HG03139 (cell line): Measurements from ENCODE around the gene NAP1L4.
"Not testable (repeated sequence)": the region's sequence is repeated elsewhere in the genome, so short reads cannot be mapped to it uniquely, and the experiment has no call there.

Source experiments
- ATAC-seq: cut with Tn5 transposase; IDR thresholded peaks from one replicate; pipeline ENCODE4 v1.9.1; 2021; ENCODE audit not compliant: unreplicated experiment

NAP1L4 gene

DNA sequence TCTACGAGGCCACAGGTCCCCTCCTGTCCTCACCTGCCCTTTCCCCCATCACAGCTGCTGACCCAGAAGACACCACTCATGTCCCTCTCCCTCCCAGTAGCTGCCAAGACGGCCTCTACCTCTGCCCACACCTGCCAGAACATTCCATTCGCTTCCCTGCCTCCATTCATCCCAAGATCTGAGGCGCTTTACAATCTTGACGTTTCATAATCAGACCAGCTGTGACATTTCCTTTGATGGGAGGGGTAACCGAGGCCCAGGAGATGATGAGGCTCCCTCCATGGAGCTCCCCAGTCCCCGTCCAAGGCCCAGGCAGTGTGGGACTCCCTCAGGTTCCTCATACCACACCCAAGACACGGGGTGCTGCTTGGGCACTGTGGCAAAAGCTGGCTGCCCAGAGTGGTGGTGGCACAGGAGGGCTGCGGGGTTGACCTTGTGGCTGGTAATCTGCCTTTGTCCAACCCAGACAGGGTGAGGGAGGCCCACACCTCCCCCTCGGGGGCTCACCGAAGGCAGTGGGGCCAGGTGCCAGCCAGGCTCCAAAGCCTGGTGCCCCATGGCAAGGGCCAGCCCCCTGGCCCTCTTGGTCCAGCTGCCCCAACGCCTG, 80.2 kb downstream of the NAP1L4 start:
- no peak for ATAC-seq

DNA sequence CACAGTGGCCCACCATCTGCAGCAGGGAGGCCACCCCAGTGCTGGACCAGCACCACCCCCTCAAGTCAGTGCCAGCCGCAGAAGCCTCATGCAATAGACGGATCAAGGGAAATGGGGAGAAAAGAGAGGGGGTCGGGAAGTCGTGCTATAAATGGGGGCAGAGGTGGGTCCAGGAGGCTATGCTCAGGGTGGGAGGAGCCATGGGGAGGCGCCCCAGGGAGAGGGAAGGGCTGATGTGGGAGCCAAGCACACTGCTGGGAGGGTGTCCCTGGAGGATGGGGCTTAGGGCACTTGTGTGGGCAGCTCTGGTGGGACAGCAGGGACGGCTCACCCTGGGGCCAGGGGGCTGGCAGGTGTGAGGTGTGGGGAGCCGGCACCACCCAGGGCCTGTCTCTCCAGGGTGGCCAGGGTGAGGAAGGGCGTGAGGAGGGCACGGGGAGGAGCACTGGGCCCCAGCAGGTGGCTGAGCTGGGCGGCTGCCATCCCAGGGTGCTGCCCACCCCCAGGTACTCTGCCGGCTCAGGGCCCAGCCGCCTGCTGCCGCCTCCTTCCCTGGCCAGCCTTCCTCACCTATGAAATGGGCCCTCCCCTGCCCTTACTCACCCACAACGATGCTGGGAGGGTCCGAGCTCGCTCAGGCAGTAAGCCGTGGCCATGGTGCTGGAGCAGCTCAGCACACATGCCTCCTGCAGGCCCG, 80.9 kb downstream of the NAP1L4 start:
- no peak for ATAC-seq

DNA sequence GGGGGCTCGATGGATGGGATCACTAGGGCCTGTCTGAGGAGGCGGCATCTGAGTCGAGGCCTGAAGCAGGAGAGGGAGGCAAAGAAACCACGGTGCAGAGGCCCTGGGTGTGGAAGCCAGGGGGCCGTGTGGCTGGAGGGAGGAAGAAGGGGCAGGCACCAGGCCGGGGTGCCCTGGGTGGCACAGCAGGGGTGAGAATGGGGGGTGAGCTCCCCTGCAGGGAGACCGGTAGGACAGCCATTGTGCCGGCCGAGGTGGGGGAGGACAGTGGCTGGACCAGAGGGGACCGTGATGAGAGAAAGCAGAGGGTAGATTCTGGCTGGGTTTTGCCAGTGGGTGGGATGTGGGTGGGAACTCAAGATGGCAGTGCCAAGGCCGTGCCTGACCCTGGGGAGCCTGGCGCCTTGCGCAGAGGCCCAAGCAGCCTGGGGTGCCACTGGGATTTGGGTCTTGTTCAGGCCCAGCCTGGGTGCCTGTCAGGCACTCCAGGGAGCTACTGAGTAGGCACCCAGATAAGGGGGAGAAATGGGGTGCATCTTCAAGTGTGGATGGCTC, 81.7 kb downstream of the NAP1L4 start:
- ATAC-seq, result no peak

DNA sequence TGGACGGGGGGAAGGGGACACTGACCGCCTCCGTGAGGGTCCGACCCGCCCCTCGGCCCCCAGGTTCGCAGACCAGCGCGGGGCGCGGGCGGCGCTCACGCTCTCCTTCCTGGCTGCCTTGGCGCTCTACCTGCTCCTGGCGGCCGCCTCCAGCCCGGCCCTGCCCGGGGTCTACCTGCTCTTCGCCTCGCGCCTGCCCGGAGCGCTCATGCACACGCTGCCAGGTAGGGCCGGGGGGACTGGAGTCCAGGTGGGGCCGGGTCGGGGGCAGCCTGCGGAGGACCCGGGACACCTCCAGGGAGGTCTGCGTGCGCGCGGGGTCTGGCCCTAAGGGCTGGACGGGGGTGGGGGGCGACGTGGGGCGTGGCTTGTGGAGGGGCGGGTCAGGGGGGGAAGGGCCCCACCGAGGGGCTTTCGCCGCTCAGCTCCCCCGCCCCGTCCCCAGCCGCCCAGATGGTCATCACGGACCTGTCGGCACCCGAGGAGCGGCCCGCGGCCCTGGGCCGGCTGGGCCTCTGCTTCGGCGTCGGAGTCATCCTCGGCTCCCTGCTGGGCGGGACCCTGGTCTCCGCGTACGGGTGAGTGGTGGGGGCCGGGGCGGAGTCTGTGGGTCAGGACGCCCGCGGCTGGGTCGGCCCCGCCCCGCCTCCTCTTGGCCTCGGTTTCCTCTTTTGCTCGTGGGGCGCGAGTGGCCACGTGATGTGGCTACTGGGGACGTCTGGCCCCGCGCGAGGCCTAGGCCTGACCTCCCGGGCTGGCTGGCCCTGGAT, 82.8 kb downstream of the NAP1L4 start:
- no peak for ATAC-seq

DNA sequence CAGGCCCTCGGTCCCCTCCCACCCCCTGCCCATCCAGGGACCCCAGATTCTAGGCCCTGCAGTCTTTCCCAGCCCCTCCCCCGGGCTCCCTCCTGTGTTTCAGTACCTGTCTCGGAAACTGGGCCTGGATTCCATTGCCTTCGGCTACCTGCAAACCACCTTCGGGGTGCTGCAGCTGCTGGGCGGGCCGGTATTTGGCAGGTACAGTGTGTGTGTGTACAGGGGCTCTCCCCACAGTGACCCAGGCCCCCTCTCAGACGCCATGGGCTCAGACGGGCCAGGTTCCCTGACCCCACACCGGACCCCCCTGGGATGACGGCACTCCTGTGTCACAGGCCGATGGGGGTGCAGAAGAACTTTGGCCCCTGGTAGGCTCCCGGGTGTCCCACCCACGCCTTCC, 84.0 kb downstream of the NAP1L4 start:
- no peak for ATAC-seq

GRCh38 chr11:2905299-2905698, 86.8 kb downstream of the NAP1L4 start:
- not testable (repeated sequence) for ATAC-seq

DNA sequence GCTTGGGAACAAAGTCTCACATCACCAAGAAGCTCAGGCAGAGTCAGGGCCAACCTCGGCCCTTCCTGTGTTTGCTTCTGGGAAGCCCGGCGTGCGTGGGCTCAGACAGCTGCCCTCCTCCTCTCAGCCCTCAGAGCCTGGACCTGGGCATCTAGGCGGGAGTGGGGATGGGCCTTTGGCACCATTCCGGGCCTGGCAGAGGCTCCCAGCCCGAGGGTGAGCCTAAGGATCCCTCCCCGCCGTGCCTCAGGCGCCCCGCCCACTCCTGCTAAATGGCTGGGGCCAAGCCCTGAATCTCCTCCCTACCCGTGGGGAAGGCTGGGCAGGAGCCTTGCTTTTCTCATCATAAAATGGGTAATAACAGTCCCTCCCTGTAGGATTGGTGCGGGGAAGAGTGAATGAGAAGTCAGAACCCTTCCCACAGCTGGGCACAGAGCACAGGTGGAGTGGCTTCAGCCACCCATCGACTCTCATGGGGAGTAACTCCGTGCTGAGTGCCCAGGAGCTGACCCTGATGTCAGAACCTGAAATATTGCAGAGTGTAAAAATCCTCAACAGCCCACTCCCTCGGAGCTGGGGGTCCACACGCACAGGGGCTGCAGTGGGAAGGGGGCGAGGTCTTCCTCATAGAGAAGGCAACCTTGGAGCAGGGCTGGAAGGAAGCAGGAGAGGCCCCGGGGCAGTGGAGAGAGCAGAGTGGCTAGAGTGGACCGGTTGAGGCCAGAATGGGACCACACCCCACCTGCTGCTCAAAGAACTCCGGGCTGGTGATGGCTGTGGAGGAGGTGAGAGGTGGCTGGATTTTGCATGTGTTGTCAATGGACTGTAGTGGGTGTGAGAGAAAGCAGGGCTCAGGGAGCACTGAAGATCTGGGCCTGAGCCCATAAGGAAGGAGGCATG, 87.7 kb downstream of the NAP1L4 start:
- ATAC-seq, result no peak

DNA sequence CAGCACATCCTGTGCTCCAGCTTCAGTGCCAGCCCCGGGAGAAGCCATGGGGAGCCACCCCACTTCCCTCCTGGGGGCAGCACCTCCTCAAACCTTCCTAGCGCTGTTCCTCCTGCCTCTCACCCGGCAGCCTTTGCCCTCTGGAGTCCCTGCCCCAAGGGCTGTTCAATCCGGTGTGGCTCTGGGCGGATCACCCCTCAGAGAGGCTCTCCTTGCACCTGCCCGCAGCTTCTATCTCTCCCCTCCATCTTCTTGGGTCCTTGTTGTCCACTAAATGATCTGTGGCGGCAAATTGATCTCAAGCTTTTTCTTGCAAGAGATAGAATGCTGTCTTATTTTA, 88.5 kb downstream of the NAP1L4 start:
- no peak for ATAC-seq

GRCh38 chr11:2902784-2903671, 89.1 kb downstream of the NAP1L4 start:
- no peak for ATAC-seq

- ATAC-seq, result peak; percentile 89
Observed at GRCh38 chr11:2901854-2902783, 90.0 kb downstream of the NAP1L4 start.

GRCh38 chr11:2901196-2901796, 90.8 kb downstream of the NAP1L4 start:
- ATAC-seq, result no peak

DNA sequence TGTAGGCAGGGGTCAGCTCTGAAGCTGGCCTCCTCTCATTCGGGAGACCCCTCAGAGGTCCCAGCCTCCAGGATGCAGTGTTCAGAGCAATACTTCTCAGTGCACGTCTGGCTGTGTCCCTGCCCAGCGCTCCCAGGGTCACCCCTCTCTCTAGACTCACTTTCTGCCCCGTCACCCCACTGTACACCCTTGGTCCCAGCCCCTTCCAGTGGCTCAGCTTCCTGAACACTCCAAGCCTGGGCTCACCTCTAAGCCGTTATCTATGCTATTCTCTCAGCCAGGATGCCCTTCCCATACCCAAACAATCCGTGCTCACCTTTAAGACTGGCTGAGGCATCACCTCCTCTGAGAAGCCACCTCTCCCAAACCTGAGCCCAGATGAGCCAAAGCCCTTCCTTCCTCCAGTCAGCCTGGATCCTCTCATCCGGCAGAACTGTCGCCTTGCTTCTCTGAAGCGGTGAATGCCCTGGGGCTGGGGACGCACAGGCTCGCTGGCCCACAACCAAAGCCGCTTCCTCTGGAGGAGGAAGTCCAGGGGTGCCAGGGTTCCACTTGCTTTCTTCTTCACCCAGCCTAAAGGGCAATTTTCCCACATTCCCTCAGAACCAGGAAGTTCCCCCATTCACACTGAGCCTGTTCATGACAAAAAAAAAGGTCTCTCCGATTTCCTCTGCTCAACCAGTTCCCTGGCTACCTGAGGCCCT, 92.9 kb downstream of the NAP1L4 start:
- no peak for ATAC-seq

GRCh38 chr11:2898366-2899079, 93.6 kb downstream of the NAP1L4 start:
- no peak for ATAC-seq

- no peak for ATAC-seq
Observed at GRCh38 chr11:2897048-2897447, 95.1 kb downstream of the NAP1L4 start.

DNA sequence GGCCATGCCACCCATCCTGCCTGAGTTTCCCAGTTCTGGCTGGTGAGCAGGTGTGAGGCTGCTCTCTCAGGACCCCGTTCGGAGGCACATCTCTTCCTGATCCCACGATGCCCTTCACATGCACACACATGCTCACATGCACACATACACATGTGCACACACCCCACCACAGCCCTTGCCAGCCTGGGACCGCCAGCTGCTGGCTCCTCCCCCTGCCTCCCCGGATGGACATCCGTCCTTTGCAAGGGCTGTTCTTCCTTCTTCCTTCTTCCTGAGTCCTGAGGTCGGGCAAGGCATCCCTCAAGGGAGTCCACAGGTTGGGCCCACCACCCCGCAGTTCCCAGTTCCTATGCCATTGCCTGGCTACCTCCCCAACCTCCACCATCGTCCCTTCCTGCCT, 96.1 kb downstream of the NAP1L4 start:
- ATAC-seq, result no peak
